C4-2B (cell line): ENCODE data around the gene TSFM.
A peak's percentile ranks its signal among the peaks of the same experiment; 100 is the strongest.

Source experiments
- H3K27ac ChIP-seq: fragments of 450-650 bp; 2 replicates; pipeline ENCODE4 v1.5.1; 2017
- CTCF ChIP-seq: fragments of 450-650 bp; conservative IDR thresholded peaks from 2 replicates; pipeline ENCODE4 v1.5.1; 2017; ENCODE audit warnings: mild to moderate bottlenecking
- ZFX ChIP-seq: fragments of 450-650 bp; IDR thresholded peaks from 2 replicates; pipeline ENCODE4 v1.6.1; 2017

TSFM gene

GRCh38 chr12:57835366-57836288 is 53.0 kb downstream of the TSFM start:
- H3K27ac ChIP-seq = no peak overlapping the region
- TF ChIP-seq ZFX (no peak), CTCF (no peak)

DNA sequence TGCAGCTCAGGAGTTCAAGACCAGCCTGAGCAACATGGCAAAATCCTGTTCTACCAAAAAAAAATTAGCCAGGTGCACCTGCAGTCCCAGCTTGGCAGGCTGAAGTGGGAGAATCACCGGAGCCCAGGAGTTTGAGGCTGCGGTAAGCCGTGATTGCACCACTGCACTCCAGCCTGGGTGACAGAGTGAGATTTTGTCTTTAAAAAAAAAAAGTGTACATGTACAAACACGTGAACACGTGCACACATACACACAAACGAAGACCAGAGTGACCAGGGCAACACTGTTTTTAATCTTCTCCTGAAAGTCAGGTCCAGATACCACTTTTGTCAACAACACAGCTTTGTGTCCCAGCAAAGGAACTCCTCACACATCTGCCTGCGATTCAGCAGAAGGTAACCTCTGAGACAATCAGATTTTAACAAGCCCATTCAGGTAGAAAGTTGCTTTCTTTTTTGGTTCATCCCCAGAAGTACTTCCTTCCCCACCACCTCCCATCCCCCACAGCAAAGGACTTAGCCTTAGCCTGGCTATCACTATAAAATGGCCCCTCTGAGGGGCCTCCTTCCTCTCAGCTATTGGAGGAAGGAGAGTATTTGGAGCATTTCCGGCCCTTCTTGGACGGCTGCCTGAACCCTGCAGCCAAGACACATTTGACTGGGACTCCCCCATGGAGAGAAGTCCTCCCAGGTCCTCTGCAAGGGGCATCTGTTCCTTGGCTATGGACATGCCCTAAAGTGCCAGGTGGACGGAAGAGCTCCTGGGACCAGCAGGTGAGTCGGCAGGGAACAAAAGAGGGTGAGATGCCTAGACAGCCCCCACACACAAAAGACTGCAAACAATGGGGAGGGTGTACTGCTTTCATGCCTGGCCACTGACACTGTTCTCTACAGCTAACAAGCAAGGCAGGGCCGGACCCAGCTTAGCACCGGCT is 54.1 kb downstream of the TSFM start:
- TF ChIP-seq CTCF (no peak), ZFX (no peak)
- H3K27ac ChIP-seq = no peak overlapping the region

DNA sequence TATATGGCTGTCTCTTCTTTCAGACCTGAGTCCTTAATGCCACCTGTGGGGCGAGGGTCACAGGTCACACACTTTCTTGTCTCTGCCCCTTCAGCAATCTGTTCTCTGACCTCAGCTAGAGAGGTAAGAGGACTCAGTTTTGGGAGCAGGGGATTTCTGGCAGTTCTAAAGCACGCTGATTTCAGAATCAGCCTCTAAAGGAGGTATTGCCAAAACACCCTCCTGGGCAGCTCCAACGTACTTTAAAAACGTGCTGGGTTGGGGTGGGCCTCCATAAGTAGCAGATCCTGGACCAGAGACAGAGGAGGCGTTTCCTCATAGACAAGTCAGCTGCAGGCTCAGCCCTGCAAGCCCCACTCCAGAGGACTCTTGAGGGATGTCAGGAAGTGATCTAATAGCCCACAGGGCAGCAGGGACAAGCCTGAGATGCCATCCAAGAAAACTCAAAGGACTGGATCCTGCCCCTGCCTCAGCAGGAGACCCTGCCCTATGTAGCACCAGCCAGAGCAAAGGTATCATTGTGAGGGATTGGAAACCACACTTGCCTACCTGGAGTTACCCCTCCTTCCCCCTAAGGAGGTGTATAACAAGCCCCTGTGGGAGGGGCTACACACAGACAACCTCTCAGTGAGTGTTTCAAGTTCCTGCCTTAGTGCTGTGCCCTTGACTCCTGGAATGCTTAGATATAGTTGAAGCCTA is 55.4 kb downstream of the TSFM start:
- no peak overlapping the region for H3K27ac ChIP-seq
- no peak for TF ChIP-seq ZFX
- no peak for TF ChIP-seq CTCF

- H3K27ac ChIP-seq = peak overlapping the region; percentile 4; the same call in 1 of the 2 replicates
- TF ChIP-seq CTCF (no peak), ZFX (no peak)
These were observed 56.2 kb downstream of the TSFM start for GRCh38 chr12:57838594-57839302.

GRCh38 chr12:57839996-57840395 is 57.4 kb downstream of the TSFM start:
- no peak overlapping the region for H3K27ac ChIP-seq

More at GRCh38 chr12:57839996-57840395, 57.4 kb downstream of the TSFM start:
- TF ChIP-seq CTCF = no peak
- TF ChIP-seq ZFX = no peak
